WTC11 (cell line): ENCODE data around the gene EPHB3.

Source experiments
- CBFB ChIP-seq: sonication (generic); formaldehyde crosslinking; IDR thresholded peaks from 2 replicates; pipeline ENCODE4 v1.8.1; 2022; ENCODE audit warnings: mild to moderate bottlenecking, low read depth, missing genetic modification reagents
- ESRRA ChIP-seq: sonication (generic); formaldehyde crosslinking; IDR thresholded peaks from 2 replicates; pipeline ENCODE4 v1.8.1; 2022; ENCODE audit warnings: mild to moderate bottlenecking, missing genetic modification reagents, borderline replicate concordance
- HMGA2 ChIP-seq: fragments of 250-450 bp; sonication (Bioruptor Pico); IDR thresholded peaks from 2 replicates; pipeline ENCODE4 v1.4.0; 2021; ENCODE audit warnings: mild to moderate bottlenecking, moderate library complexity
- MXD4 ChIP-seq: fragments of 250-450 bp; sonication (Bioruptor Pico); IDR thresholded peaks from 2 replicates; pipeline ENCODE4 v1.8.0; 2021; ENCODE audit warnings: mild to moderate bottlenecking, moderate library complexity, borderline replicate concordance
- NR2C2 ChIP-seq: sonication (generic); formaldehyde crosslinking; IDR thresholded peaks from 2 replicates; pipeline ENCODE4 v1.8.0; 2022; ENCODE audit warnings: mild to moderate bottlenecking, missing genetic modification reagents
- NR3C1 ChIP-seq: sonication (generic); formaldehyde crosslinking; conservative IDR thresholded peaks from 2 replicates; pipeline ENCODE4 v1.8.1; 2023; ENCODE audit warnings: low read depth, mild to moderate bottlenecking, missing genetic modification reagents
- ZNF121 ChIP-seq: sonication (generic); formaldehyde crosslinking; IDR thresholded peaks from 2 replicates; pipeline ENCODE4 v1.8.0; 2023; ENCODE audit warnings: missing genetic modification reagents
- TF ChIP-seq, protein P1 (sequence below): fragments of 200-600 bp; IDR thresholded peaks from 2 replicates; pipeline ENCODE4 v1.8.0; 2022; ENCODE audit warnings: antibody characterized with exemption
- TF ChIP-seq, protein P2 (sequence below): sonication (generic); formaldehyde crosslinking; IDR thresholded peaks from 2 replicates; pipeline ENCODE4 v1.8.0; 2022; ENCODE audit warnings: mild to moderate bottlenecking, missing genetic modification reagents
- TF ChIP-seq, protein P3 (sequence below): sonication (generic); formaldehyde crosslinking; IDR thresholded peaks from 2 replicates; pipeline ENCODE4 v1.8.1; 2022; ENCODE audit warnings: mild to moderate bottlenecking, missing genetic modification reagents, moderate library complexity, borderline replicate concordance
- TF ChIP-seq, protein P4 (sequence below): sonication (generic); formaldehyde crosslinking; IDR thresholded peaks from 2 replicates; pipeline ENCODE4 v1.8.0; 2022; ENCODE audit warnings: mild to moderate bottlenecking, missing genetic modification reagents
- TF ChIP-seq, protein P5 (sequence below): sonication (generic); formaldehyde crosslinking; IDR thresholded peaks from 2 replicates; pipeline ENCODE4 v1.8.0; 2022; ENCODE audit warnings: missing genetic modification reagents

DNA sequence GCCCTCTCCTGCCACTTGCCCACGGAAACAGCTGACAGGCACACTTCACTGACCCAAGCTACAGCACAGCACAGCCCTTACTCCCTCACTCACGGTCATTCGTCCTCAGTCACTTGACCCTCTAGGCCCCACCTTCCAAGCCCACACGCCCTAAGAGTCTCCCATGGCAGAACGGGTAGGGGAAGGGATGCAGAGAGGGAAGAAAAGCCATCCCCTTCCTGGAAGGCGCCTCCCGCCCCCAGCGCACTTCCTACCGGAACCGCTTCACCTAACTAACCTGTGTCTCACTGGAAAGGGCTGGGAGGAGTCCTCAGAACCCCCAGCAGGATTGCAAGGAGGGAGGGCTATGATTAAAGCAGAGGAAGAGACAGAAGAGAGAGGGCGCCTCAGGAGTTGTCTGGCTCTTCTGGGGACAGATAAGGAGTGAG is 22.9 kb downstream of the EPHB3 start:
- TF ChIP-seq, protein P1, sequence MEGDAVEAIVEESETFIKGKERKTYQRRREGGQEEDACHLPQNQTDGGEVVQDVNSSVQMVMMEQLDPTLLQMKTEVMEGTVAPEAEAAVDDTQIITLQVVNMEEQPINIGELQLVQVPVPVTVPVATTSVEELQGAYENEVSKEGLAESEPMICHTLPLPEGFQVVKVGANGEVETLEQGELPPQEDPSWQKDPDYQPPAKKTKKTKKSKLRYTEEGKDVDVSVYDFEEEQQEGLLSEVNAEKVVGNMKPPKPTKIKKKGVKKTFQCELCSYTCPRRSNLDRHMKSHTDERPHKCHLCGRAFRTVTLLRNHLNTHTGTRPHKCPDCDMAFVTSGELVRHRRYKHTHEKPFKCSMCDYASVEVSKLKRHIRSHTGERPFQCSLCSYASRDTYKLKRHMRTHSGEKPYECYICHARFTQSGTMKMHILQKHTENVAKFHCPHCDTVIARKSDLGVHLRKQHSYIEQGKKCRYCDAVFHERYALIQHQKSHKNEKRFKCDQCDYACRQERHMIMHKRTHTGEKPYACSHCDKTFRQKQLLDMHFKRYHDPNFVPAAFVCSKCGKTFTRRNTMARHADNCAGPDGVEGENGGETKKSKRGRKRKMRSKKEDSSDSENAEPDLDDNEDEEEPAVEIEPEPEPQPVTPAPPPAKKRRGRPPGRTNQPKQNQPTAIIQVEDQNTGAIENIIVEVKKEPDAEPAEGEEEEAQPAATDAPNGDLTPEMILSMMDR, result no peak
- TF ChIP-seq NR2C2, result no peak
- TF ChIP-seq MXD4 (CRISPR knock-in tag), result no peak
- TF ChIP-seq, protein P2, sequence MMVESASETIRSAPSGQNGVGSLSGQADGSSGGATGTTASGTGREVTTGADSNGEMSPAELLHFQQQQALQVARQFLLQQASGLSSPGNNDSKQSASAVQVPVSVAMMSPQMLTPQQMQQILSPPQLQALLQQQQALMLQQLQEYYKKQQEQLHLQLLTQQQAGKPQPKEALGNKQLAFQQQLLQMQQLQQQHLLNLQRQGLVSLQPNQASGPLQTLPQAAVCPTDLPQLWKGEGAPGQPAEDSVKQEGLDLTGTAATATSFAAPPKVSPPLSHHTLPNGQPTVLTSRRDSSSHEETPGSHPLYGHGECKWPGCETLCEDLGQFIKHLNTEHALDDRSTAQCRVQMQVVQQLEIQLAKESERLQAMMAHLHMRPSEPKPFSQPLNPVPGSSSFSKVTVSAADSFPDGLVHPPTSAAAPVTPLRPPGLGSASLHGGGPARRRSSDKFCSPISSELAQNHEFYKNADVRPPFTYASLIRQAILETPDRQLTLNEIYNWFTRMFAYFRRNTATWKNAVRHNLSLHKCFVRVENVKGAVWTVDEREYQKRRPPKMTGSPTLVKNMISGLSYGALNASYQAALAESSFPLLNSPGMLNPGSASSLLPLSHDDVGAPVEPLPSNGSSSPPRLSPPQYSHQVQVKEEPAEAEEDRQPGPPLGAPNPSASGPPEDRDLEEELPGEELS (CRISPR knock-in tag), result no peak
- no peak; the same call in 1 of the 2 replicates for TF ChIP-seq CBFB (CRISPR knock-in tag)
- TF ChIP-seq, protein P3, sequence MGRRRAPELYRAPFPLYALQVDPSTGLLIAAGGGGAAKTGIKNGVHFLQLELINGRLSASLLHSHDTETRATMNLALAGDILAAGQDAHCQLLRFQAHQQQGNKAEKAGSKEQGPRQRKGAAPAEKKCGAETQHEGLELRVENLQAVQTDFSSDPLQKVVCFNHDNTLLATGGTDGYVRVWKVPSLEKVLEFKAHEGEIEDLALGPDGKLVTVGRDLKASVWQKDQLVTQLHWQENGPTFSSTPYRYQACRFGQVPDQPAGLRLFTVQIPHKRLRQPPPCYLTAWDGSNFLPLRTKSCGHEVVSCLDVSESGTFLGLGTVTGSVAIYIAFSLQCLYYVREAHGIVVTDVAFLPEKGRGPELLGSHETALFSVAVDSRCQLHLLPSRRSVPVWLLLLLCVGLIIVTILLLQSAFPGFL (CRISPR knock-in tag), result no peak
- TF ChIP-seq ESRRA (CRISPR knock-in tag), result no peak
- no peak for TF ChIP-seq ZNF121
- TF ChIP-seq HMGA2, result no peak
- TF ChIP-seq, protein P4, sequence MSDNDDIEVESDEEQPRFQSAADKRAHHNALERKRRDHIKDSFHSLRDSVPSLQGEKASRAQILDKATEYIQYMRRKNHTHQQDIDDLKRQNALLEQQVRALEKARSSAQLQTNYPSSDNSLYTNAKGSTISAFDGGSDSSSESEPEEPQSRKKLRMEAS (CRISPR knock-in tag), result no peak
- TF ChIP-seq, protein P5, sequence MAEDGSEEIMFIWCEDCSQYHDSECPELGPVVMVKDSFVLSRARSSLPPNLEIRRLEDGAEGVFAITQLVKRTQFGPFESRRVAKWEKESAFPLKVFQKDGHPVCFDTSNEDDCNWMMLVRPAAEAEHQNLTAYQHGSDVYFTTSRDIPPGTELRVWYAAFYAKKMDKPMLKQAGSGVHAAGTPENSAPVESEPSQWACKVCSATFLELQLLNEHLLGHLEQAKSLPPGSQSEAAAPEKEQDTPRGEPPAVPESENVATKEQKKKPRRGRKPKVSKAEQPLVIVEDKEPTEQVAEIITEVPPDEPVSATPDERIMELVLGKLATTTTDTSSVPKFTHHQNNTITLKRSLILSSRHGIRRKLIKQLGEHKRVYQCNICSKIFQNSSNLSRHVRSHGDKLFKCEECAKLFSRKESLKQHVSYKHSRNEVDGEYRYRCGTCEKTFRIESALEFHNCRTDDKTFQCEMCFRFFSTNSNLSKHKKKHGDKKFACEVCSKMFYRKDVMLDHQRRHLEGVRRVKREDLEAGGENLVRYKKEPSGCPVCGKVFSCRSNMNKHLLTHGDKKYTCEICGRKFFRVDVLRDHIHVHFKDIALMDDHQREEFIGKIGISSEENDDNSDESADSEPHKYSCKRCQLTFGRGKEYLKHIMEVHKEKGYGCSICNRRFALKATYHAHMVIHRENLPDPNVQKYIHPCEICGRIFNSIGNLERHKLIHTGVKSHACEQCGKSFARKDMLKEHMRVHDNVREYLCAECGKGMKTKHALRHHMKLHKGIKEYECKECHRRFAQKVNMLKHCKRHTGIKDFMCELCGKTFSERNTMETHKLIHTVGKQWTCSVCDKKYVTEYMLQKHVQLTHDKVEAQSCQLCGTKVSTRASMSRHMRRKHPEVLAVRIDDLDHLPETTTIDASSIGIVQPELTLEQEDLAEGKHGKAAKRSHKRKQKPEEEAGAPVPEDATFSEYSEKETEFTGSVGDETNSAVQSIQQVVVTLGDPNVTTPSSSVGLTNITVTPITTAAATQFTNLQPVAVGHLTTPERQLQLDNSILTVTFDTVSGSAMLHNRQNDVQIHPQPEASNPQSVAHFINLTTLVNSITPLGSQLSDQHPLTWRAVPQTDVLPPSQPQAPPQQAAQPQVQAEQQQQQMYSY (CRISPR knock-in tag), result no peak
- no peak for TF ChIP-seq NR3C1
